ENCODE results near the gene FGF12.
"Not testable (repeated sequence)": the region's sequence is repeated elsewhere in the genome, so short reads cannot be mapped to it uniquely, and the experiment has no call there.

FGF12 gene

DNA sequence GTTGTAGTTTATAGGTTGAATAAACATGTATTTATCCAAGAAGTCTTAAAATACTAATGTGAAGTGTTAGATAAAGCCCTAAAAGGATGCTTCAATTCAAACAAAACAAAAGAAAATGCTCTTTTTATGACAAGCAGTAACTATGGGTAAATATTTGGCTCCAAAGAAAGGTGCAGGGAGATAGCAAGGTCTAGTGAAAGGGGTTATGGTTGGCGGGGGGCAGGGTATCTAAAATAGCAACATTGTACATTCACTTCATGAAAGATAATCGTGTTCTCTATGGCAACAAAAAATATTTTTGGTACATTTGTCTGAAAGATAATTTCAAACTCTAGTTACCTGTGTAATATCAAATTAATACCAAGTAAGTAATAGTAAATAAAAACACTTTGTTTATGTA lies 149.5 kb downstream of the FGF12 start:
- no peak for DNase-seq (ENCODE audit: low read depth)

DNA sequence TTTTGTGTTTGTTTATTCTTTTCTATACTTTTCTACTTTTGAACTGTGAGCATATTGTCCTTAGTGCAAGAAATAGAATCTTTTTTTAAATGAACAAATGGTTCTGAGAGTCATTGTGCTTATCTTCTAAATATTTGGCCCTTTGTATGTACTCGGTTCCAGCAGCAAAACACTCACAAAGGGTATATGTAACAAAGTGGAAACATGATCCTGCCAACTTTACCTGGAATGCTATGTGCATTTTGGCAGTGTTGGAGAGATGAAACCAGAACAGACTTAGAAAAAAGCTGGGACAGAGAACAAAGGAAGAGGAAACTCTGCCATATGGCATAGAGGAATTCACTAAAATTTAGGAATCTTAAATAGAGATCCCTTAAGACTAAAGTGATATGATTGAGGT lies 150.1 kb downstream of the FGF12 start:
- DNase-seq (ENCODE audit: low read depth): no peak

GRCh38 chr3:192576704-192577103 lies 150.6 kb downstream of the FGF12 start:
- DNase-seq (ENCODE audit: low read depth): not testable (repeated sequence)

GRCh38 chr3:192575879-192576506 lies 151.3 kb downstream of the FGF12 start:
- DNase-seq (ENCODE audit: low read depth): no peak

- DNase-seq (ENCODE audit: low read depth): no peak
Measured at GRCh38 chr3:192573240-192573639, 154.1 kb downstream of the FGF12 start.

- no peak for DNase-seq (ENCODE audit: low read depth)
Measured at GRCh38 chr3:192570821-192571791, 156.2 kb downstream of the FGF12 start.

GRCh38 chr3:192570315-192570714 lies 157.0 kb downstream of the FGF12 start:
- DNase-seq (ENCODE audit: low read depth): no peak

- peak; percentile 57 for DNase-seq (ENCODE audit: low read depth)
Measured at GRCh38 chr3:192566706-192567290, 160.5 kb downstream of the FGF12 start.

DNA sequence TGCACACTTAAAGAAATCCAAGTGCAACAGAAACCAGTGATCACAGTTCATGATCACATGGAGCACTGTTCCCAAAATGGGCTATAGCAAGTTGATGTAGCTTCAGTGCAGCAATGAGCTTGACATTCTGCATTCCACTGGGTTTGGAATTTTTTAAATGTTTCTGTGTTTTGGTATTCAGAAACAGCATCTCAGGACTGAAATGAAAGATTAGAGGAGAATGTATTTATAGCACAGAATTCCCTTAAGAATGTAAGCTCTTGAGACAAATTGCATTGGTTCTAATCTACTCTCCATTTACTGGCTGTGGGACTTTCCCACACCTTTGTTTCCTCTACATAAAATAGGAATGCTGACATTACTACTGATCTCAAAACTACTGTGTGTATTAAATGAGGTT lies 162.7 kb downstream of the FGF12 start:
- no peak for DNase-seq (ENCODE audit: low read depth)

GRCh38 chr3:192563417-192563816 lies 163.9 kb downstream of the FGF12 start:
- no peak for DNase-seq (ENCODE audit: low read depth)

DNA sequence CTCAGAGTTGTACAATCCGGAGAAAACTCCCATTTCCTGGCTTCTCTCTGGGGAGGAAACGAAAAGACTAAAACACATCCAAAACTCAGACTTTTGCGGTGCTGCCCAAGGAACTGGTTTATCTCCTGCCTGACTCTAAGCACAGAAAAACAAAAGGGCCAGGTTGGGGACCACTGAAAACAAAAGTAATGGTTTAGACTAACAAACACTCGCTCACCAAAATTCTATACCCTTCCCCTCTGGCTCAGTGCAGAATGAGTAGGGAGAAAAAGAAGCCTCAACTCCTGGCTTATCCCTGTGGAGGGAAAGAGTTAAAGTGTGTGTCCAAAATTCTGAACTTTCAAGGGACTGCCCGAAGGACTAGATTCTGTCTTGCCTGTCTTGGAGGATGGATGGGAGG lies 173.6 kb downstream of the FGF12 start:
- no peak for DNase-seq (ENCODE audit: low read depth)

DNA sequence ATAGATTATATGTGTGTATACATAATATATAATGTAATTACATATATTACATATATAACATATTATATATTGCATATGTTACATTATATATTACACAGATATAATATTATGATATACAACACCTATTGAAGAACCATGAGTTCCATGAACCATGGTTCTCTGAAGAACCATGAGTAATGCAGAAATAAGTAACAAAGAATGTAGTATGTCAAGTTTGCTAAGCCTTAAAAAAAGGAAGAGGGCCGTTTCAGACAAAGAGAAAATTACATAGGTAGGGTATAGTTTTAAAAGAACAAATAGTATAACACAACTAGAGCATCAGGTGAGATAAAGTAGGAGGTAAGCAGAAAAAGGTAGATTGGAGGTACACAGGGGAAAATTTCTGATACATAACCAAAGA lies 177.0 kb downstream of the FGF12 start:
- no peak for DNase-seq (ENCODE audit: low read depth)

DNA sequence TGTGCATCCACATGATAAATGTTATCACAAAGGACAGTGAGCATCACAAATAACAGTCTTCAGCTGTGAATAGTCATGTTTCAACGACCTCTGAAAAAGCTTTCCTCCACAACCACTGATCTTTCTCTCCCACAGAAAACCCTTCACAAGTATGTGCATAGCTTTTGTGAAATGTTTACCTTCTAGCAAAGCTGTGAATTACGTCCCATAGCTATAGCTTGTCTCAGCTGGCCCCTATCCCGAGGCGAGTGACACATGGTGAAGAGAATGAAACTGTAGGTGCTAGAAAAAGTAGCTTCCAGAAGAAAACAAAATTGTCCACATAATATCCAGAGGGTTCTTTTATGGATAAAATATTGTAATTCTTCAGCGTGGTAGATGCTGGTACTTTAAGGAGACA lies 182.0 kb downstream of the FGF12 start:
- no peak for DNase-seq (ENCODE audit: low read depth)

- no peak for DNase-seq (ENCODE audit: low read depth)
Measured at GRCh38 chr3:192543163-192543562, 184.2 kb downstream of the FGF12 start.

GRCh38 chr3:192516820-192517219 lies 210.5 kb downstream of the FGF12 start:
- DNase-seq (ENCODE audit: low read depth): no peak

GRCh38 chr3:192515664-192516045 lies 211.7 kb downstream of the FGF12 start:
- no peak for DNase-seq (ENCODE audit: low read depth)

DNA sequence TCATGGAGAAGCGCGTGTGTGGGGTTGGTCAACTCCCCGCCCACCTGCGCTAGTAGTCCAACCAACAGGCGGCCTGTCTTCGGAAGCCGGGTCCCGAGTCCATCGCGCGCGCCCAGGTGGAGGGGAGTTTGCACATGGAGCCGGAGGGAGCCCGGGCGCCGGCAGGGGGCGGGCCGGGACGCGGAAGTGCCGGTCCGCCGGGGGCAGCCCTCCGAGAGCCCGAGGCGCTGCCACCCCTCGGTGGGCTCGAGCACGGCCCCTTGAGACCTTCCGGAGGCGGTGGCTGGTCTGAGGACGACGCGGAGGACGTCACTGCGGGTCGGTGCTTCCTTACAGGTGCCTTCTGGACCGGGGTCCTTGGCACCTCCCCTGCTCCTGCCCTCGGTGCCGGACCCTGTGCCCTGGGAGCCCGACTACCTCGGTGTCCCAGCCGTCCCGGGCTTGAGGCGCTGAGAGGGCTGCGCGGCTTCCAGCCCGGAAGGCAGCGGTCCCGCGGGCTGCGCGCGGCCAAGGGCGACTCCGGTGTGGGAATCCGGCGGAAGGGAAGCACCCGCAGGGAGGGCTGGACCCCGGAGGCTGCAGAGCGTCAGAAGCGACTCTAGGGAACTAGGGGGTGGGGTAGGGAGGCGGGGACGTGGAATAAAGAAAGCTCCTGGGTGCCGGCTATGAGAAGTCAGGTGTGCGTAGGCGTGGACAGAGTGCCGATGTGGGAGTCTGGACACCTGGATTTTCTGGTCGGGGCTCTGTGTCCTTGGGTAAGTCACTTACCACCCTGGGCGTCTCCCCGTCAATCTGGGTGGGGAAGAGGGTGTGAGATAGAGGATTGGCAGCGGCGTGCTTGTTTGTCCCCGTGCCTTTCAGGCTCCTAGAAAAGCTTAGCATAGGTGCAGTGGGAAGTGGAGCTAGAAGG lies 212.3 kb downstream of the FGF12 start:
- no peak for DNase-seq (ENCODE audit: low read depth)

DNA sequence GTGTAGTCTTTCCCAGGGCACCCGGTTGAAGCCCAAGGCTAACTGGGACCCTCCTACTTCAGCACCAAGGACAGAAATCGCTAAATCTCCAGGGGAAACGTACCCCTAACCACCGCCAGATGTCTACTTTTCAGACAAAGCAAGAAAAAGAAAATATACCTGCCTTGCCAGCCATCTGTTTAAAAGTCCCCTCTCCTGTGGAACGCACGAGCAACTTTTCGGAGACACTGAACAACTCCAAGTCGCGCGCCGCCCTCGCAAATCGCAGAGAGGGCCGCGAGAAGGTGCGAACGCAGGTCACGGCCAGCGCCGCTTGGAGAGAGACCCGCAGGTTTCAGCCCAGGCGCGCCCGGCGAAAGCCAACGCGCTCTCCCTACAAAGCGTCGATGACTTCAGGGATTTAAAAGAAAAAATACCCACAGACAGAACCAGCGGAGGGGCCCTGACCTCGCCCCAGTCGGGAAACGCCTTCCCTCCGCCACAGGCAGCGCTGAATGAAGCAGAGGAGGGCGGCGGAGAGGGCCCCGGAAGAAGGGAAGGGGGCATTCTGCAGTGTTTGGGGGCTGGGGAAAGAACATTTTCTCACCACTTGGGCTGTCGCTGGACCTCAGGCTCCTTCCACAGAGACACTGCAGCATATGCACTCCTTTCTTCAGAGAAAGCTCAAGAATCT lies 213.1 kb downstream of the FGF12 start:
- no peak for DNase-seq (ENCODE audit: low read depth)

DNA sequence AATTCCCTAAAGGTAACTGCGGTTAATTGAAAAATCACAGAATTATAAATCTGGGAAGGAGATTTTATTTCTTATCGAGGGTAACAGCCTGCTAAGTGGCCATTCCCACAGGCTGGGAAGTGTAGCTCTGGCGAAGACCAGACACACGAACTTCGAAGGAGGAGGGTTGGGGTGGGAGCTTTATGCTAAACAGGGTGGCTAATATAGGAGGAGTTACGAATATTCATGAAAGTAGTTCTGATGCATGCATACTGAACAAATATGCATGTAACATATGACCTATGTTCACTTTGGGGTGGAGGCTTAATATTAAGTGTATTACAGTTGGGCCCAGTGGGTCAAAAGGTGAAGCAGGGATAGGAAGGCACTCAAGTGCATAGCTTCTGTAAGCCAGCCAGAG lies 221.6 kb downstream of the FGF12 start:
- DNase-seq (ENCODE audit: low read depth): no peak

DNA sequence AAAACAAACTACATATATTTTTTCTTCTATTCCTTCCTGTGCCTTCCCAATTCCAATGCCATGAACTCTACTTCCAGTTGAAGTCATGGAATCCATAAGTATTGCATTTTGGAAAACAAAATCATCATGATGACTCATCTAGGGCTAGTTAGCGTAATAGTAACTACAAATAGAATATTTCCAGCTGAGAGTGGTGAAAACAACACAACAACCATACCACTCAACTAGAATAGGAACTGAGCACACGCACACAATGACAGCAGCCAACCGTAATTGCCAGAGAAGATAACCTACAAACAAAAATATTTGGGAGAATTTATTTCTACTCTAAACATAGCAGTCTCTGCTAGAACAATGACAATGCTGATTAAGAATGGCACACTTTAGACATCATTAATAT lies 225.9 kb downstream of the FGF12 start:
- no peak for DNase-seq (ENCODE audit: low read depth)

DNA sequence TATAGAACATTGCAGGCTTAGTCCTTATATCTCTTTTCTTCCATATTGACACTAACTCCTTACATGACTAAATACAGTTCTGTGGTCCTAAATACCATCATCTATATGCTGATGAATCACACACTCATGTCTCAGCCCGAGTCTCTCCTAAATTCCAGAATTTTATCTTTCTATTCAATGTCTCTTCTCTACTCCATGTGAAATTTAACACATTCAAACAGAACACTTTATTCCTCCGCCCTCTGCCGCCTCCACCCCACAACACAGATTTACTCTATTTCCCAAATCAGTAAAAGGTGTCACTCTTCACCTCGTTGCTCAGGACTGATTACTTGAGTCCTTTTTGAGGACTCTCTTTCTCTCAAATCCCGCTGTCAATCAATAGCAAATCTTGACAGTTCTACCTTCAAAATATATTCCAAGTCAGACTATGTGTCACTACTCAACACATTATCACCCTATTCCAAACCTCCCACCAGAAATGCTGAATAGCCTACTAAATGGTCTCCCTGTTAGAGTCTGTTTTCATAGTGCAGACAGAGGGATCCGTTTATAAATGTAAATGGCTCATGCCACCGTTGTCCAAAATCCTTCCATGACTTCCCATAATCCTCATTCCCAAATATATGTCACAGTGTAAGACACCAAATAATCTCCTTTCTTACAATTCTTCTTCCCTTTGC lies 230.3 kb downstream of the FGF12 start:
- no peak for DNase-seq (ENCODE audit: low read depth)
